Stomach (tissue), 9 donors: ENCODE data around the gene CMTR1. TPM values are rescaled to one million over a fixed set of nuclear protein-coding genes. Genes with fewer than 3 reads are reported as not detected.

Experiments used
- DNase-seq, 2 donors: peaks; one replicate each; pipeline versions ENCODE4 v3.0.0 to v3.0.0-alpha.2; 2013 to 2019
- H3K27ac ChIP-seq, 5 donors: fragments of 200-600 bp in 4 of 5; sonication (generic) in 4 of 5; one replicate each; pipeline ENCODE4 v1.5.1; 2013 to 2019; ENCODE audit warnings: mild to moderate bottlenecking in 1 of 5, moderate library complexity in 1 of 5
- H3K27me3 ChIP-seq, 3 donors: fragments of 200-600 bp; sonication (generic); one replicate each; pipeline ENCODE4 v1.5.1; 2017 to 2019; ENCODE audit warnings: mixed run types in 1 of 3
- H3K36me3 ChIP-seq, 4 donors: fragments of 200-600 bp; sonication (generic); 1 replicate in 3 of 4; 2 replicates in 1 of 4; pipeline ENCODE4 v1.5.1; 2016 to 2019
- H3K4me1 ChIP-seq, 4 donors: fragments of 200-600 bp; sonication (generic); one replicate each; pipeline ENCODE4 v1.5.1; 2016 to 2019
- H3K4me3 ChIP-seq, 4 donors: fragments of 200-600 bp; sonication (generic) in 3 of 4; one replicate each; pipeline ENCODE4 v1.5.1; 2016 to 2019; ENCODE audit warnings: mild to moderate bottlenecking in 1 of 4
- H3K9me3 ChIP-seq, 4 donors: fragments of 200-600 bp; sonication (generic); one replicate each; pipeline ENCODE4 v1.5.1; 2016 to 2019
- EP300 ChIP-seq: sonication (generic); formaldehyde crosslinking; IDR thresholded peaks from one replicate; pipeline ENCODE4 v1.6.1; 2017; ENCODE audit warnings: antibody characterized with exemption
- POLR2A ChIP-seq, 4 donors: fragments of 450-650 bp; IDR thresholded peaks; one replicate each; pipeline ENCODE4 v1.6.1; 2016; ENCODE audit warnings: antibody characterized with exemption in 4 of 4, control low read depth in 2 of 4, mild to moderate bottlenecking in 1 of 4, moderate library complexity in 1 of 4
- POLR2AphosphoS5 ChIP-seq, 3 donors: sonication (generic); formaldehyde crosslinking; IDR thresholded peaks; one replicate each; pipeline ENCODE4 v1.6.1; 2016; ENCODE audit warnings: antibody characterized with exemption in 3 of 3
- WGBS, 5 donors: extraction: QIAGEN DNeasy Blood & Tissue Kit in 3 of 5; methylation state at CpG; one replicate each; pipeline versions ENCODE4 v1.1.5 to v1.1.7; 2013 to 2018; 5-methylcytosine and 5-hydroxymethylcytosine counted together
- intact Hi-C: fragments of 100-400 bp; cut with DNase I; formaldehyde crosslinking; loops from one replicate; pipeline ENCODE4 v1.15.1; 2023; ENCODE audit warnings: low total_unique reads
- polyA plus RNA-seq, 3 donors: library from polyadenylated mRNA; stranded (reverse); fragments of 200-250 nt; gene quantifications; one replicate each; pipeline ENCODE4 v1.2.3, GENCODE V29; 2013
- total RNA-seq, 5 donors: library from RNA; depleted of rRNA; stranded (reverse); fragments of >200 nt; gene quantifications; one replicate each; pipeline versions ENCODE4 v1.1.0 to v1.2.3, GENCODE V29; 2014 to 2016
- TF ChIP-seq, protein P1 (sequence below), 7 experiments: fragments of 450-650 bp in 4 of 7; fragments of 200-600 bp in 3 of 7; sonication (generic) in 3 of 7; IDR thresholded peaks; one replicate each; pipeline ENCODE4 v1.5.1; 2016 to 2019; ENCODE audit warnings: antibody characterized with exemption in 7 of 7, control low read depth in 2 of 7, mild to moderate bottlenecking in 1 of 7
- donor health status: healthy with polysubstance abuse.
- donor health status: Bipolar disorder and iron deficiency.
- donor health status: healthy.

The CMTR1 gene
- total and polyA plus RNA-seq, 8 donors: 6.3 to 145 (median 24.5) TPM

DNA sequence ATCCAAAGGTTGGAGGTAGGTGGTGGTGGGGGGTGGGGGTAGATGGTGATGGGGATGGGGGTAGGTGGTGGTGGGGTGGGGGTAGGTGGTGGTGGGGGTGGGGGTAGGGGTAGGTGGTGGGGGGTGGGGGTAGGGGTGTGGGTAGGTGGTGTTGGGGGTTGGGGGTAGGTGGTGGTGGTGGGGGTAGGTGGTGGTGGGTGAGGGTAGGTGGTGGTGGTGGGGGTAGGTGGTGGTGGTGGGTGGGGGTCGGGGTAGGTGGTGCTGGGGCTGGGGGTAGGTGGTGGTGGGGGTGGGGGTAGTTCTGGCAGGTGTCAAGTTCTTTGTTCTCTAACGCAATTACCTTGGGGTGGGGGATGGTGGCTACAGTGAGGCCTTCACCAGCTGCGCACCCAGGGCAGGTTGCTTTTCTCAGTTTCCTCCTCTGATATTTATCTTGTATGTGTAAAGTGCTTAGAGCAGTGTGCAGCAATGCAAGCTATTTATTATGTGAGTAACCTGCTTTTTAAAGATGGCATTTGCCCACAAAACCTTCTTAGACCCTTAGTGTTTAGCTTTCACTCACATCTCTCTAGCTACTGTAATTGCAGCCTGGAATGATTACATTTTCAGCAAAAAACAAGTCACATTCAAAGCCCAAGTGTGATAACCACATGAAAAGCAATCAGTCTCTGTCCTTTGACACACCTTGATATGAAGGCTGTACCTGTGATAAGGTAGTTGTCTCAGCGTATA lies 74.8 kb downstream of the CMTR1 start:
- H3K9me3 ChIP-seq: no peaks in the 10 kb centered on the region
- H3K27me3 ChIP-seq: peaks cover 0 to 18% (median 15%) of the 10 kb centered on the region in 3 donors
- TF ChIP-seq POLR2AphosphoS5 (IDR thresholded peaks at IDR 0.05) (no peak), POLR2A (IDR thresholded peaks at IDR 0.05) (no peak), EP300 (no peak)
- TF ChIP-seq, protein P1, sequence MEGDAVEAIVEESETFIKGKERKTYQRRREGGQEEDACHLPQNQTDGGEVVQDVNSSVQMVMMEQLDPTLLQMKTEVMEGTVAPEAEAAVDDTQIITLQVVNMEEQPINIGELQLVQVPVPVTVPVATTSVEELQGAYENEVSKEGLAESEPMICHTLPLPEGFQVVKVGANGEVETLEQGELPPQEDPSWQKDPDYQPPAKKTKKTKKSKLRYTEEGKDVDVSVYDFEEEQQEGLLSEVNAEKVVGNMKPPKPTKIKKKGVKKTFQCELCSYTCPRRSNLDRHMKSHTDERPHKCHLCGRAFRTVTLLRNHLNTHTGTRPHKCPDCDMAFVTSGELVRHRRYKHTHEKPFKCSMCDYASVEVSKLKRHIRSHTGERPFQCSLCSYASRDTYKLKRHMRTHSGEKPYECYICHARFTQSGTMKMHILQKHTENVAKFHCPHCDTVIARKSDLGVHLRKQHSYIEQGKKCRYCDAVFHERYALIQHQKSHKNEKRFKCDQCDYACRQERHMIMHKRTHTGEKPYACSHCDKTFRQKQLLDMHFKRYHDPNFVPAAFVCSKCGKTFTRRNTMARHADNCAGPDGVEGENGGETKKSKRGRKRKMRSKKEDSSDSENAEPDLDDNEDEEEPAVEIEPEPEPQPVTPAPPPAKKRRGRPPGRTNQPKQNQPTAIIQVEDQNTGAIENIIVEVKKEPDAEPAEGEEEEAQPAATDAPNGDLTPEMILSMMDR (IDR thresholded peaks at IDR 0.05): no peak
- H3K4me3 ChIP-seq: no peak overlapping the region
- H3K27ac ChIP-seq: no peak overlapping the region
- H3K4me1 ChIP-seq: no peaks in the 10 kb centered on the region
- DNase-seq: no peak
- 19 to 55% (median 29%) methylated on average over 3 to 4 of the region's 4 CpGs for WGBS, 5 donors
- H3K36me3 ChIP-seq: no peaks in the 10 kb centered on the region
- intact Hi-C loops: no loop called here

DNA sequence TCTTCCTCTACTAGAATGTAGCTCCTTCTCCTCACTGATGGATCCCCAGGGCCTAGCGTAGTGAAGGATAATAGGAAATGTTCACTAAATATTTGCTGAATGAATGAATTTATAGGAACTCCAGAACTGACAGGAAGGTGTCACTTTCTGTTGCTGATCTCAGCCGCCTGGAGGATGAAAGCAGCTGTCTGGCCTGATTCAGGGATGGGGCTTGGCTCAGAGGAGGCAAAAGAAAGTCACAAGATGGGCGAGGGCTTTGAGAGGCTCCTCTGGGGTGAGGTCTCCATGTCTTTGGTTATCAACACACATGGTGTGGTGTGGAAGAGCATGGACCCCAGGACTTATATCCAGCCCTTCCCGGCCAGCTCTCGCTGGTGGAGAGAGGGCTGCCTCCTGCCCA lies 78.2 kb downstream of the CMTR1 start:
- H3K4me1 ChIP-seq: peaks cover 6 to 15% (median 10%) of the 10 kb centered on the region in 4 donors
- H3K36me3 ChIP-seq: no peaks in the 10 kb centered on the region
- TF ChIP-seq, protein P1 (IDR thresholded peaks at IDR 0.05): no peak
- TF ChIP-seq POLR2A (IDR thresholded peaks at IDR 0.05) (no peak), POLR2AphosphoS5 (IDR thresholded peaks at IDR 0.05) (no peak), EP300 (no peak)
- no peak overlapping the region for H3K27ac ChIP-seq
- 80 to 89% (median 83%) methylated on average over 5 of the region's 5 CpGs for WGBS, 5 donors
- H3K4me3 ChIP-seq: no peak overlapping the region
- no peaks in the 10 kb centered on the region for H3K9me3 ChIP-seq
- no peak for DNase-seq
- intact Hi-C loops: no loop called here
- peaks cover 0 to 45% (median 24%) of the 10 kb centered on the region in 3 donors for H3K27me3 ChIP-seq

DNA sequence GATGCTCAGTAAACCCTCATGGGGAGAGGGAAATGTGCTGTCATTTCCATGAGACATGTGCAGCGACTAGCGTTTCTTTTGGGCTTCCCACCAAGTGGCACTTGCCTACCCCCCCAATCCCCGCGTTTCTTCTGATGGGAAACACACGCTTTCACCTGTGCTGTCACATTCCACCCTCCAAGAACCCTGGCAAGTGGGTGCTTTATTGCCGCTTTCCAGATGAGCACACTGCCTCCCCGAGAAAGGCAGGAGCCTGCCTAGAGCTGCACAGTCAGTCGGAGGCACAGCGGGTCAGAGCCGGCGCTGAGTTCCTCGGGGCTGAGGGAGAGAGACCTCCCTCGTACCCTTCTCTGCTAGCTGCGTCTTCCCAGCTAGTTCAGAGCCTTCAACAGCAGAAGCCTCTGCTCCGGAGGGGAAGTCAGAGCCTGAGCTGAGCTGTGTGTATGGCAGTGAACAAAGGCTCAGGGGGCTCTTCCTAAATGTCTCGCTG lies 78.9 kb downstream of the CMTR1 start:
- Histone ChIP-seq H3K27ac (no peak overlapping the region), H3K36me3 (no peaks in the 10 kb centered on the region), H3K27me3 (peaks cover 0 to 47% (median 24%) of the 10 kb centered on the region in 3 donors), H3K9me3 (no peaks in the 10 kb centered on the region), H3K4me1 (peaks cover 6 to 20% (median 17%) of the 10 kb centered on the region in 4 donors), H3K4me3 (no peak overlapping the region)
- no peak for DNase-seq
- intact Hi-C loops: no loop called here
- WGBS, 5 donors: 37 to 59% (median 41%) methylated on average over 15 to 16 of the region's 16 CpGs
- TF ChIP-seq EP300 (no peak), POLR2A (IDR thresholded peaks at IDR 0.05) (no peak), POLR2AphosphoS5 (IDR thresholded peaks at IDR 0.05) (no peak)
- TF ChIP-seq, protein P1 (IDR thresholded peaks at IDR 0.05): no peak

DNA sequence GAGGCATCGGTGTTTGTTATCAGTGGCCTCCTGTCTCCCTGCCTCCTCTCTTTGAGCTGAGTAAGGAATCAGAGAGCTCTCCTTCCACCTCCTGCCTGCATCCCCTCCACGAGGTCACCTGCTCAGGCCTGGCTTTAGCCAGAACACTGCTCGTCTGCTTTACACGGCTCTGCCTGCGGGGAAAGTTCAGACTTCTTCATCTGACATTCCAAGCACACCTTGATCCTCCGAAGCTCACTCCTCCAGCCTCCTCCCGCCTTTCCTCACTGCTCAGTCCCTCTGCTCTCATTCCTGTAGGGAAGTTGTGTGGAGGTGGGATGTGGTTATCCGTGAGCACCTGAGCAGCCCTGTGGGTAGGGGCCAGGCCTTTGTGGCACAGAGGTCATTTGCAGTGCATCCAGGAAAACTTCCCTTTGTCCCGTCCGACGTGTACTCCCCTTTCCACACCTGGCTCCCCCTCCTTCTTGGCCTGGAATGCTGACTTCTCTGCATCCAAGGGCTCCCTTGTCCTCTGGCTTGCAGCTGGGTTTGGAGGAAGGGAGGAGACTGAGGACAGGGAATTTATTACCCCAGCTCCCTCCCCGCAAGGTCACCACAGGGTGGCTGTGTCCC lies 79.5 kb downstream of the CMTR1 start:
- H3K4me3 ChIP-seq: no peak overlapping the region
- no peaks in the 10 kb centered on the region for H3K9me3 ChIP-seq
- peaks cover 6 to 21% (median 17%) of the 10 kb centered on the region in 4 donors for H3K4me1 ChIP-seq
- H3K27ac ChIP-seq: no peak overlapping the region
- H3K27me3 ChIP-seq: peaks cover 0 to 47% (median 24%) of the 10 kb centered on the region in 3 donors
- TF ChIP-seq EP300: no peak
- TF ChIP-seq, protein P1 (IDR thresholded peaks at IDR 0.05): no peak
- no peak for TF ChIP-seq POLR2A (IDR thresholded peaks at IDR 0.05)
- TF ChIP-seq POLR2AphosphoS5 (IDR thresholded peaks at IDR 0.05): no peak
- no peak for DNase-seq
- intact Hi-C loops: no loop called here
- no peaks in the 10 kb centered on the region for H3K36me3 ChIP-seq
- 36 to 45% (median 37%) methylated on average over 11 to 12 of the region's 12 CpGs for WGBS, 5 donors
